HG03571 (cell line): Measurements from ENCODE around the gene CUBN.

Experiments used
- ATAC-seq: cut with Tn5 transposase; IDR thresholded peaks from one replicate; pipeline ENCODE4 v1.9.1; 2021; ENCODE audit not compliant: unreplicated experiment

The CUBN gene

DNA sequence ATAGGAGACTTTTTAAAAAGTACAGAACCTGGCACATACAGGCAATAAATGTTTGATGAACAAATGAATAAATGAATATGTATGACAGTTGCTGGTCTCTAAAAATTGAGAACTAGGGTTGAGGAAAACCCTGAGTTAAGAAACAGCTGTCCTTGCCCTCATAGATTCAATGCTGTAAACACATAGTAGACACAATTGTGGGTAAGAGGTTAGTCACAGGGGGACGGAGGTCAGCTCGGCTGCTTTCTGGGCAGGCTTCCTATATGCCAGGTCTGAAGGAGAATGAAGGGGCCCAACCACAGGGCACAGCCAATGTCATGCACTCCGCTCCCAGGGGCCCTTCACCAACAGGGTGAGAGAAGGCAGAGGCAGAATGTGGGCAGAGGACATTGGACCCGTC is 169.1 kb downstream of the CUBN start:
- ATAC-seq = no peak

DNA sequence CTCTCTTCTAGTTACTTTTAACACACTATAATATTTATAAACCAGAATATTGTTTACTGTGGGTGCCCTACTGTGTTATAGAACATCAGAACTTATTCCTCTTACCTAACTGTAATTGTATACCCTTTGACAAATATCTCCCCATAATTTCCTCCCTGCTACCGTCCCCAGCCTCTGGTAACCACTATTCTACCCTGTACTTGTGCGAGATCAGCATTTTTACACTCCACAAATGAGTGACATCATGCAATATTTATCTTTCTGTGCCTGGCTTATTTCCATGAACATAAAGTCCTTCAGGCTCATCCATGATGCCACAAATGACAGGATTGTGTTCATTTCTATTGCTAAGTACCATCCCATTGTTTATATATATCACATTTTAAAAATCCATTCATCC is 172.6 kb downstream of the CUBN start:
- ATAC-seq = no peak

DNA sequence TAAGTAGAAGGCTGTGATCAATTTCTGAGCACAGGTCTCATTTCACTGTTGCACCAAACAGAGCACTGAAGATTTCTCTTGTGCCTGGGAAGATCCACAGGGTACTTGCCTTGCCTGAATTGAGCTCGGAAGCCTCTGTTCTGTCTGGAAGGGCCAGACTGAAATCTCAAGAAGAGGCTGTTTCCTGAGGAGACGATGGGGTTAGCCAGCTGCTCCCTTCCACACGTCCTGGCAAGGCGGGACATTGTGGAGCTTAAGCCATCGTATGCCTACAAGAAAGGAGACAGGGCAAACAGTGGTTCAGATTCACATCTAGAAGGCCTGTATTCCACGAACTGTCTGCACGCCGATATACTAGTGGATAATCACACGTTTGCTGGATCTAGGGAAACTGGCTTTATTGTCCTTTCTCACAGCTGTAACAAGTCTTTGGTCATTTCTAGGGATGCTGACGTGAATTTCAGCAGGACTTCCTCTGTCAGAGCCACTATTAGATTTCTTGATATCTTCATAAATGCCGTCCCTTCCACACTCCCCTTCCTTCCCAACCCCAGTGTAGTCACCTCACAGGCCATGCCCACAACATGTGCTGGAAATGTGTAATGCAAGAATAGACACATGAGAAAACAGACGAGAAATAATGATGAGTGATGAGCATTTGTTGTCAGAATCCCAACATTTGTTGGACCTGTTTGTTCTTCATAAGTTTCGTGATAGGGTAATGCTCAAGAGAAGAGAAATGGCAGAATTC is 175.2 kb downstream of the CUBN start:
- no peak for ATAC-seq

DNA sequence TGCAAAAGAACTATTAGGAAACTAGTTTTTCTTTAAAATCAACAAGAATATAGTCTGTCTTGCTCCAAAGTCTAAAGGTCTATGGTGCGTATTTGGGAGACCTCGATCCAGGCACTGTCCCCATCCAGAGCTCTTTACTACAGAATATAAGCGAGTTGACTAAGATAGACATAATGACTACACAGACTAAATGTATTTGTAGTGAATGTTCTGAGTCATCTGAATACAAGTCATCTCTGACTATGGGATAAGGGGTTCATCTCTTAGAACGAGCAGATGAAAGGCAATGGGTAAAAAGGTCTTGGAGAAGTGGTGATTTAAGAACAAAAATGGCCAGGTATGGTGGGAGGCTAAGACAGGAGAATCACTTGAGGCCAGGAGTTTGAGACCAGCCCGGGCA is 176.3 kb downstream of the CUBN start:
- no peak for ATAC-seq

DNA sequence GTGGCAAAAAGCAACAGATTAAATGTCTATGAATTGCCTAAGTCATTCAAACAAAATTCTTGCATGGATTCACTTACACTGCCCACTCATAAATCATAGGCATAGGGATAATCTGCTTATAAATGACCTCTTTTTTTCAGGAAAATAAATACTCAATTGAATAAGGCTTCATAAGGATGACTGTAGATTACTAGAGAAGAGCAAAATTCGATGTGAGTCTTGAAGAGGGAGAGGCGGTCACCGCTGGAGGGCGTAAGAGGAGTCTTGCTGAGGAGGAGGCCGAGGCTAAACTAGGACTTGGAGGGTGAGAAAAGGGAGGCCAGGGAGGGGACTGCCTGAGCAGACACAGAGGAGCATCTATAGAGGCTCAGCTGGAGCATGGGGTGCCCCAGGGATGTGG is 177.0 kb downstream of the CUBN start:
- no peak for ATAC-seq

DNA sequence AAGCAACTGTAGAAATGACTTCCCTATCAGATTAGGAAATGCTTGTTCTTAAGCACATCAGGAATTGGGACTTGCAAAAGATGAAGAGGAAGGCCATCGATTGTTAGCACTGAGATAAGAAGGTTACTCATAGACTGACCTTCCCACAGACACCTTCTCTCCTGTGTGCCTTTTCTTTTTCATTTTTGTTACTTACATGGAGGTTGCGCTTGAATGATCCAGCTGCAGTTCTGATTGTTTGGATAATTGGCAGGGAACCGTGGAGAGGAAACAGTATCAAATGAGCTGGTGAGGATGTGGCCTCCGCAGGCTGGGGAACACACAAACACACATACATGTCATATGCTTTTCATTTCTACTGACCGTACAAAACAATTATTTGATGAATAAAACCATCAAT is 177.5 kb downstream of the CUBN start:
- ATAC-seq = no peak

DNA sequence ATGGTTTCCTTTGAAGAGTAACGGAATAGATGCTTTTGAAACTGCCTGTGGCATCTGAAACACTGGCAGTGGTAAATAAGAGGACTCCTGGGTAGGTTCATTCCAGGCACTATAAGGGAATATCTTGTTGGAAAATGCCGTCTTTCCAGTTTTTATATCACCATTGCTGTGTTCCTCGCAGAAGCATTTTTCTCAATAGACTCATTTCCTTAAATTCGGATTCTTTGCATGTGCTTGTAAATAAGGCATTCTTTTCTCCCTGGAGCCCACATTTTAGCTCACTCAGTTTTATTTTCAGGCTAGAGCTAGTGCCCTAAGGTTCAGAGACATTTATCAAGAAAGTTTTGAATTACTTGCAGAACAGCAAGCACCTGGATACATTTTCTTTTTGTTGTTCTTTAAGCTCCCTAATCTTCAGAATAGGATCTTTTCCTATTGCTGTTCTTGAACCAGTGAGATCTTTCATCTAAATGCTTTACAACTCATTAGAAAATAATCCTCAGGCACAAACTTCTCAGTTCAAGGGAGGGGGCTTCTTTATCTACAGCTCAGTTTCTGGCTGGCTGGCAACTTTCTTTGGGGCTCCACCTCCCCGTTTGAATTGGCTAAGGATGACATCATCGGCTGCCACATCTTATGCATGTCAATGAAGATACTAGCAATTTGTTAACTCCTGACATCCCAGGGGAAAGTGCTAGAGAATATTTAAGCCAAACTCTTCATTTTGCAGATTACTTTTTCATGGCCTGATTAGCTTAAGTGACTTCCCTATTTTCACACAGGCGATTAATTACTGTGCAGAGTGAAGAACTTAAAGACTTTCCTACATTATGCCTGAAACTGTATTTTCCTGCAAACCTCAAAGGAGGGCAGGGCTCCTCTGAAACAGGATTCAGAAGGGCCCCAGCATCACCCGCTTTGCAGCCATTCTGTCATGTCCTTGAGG is 178.7 kb downstream of the CUBN start:
- ATAC-seq = no peak

DNA sequence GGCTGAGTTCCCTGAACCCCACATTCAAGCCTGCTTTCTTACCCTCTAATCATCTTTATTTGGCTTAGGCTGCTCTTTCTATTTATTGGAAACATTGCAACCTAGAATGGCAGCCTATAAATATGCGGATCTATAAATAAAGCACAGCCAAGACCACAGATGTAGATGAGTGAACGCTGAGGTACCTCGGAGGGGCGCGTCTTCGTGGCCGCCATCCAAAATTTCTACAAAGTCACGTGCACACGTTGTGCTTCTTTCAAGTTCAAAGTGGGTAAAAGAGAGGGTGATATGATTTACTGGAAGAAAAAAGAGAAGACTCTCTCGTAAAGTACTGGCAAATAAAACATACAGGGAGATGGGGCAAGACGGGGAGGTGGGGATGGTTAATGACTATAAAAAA is 179.8 kb downstream of the CUBN start:
- ATAC-seq = no peak

DNA sequence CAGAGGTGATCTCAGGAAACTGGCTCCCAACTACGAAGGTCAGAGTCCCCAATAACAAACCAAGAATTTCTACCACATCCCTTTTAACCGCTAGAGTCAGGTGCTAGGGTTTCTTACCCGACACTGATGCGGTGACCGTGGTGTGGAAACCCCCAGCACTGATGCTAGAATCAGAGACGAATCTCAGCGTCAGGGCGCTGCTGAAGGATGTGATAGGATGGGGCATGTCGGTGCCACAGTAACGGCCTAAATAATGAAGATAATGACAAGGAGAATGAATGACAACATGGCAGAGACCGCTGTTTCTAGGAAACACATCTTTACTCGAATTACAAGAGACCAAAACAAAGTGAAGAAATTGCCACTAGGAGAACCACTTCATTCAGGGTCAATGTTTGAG is 181.2 kb downstream of the CUBN start:
- no peak for ATAC-seq

DNA sequence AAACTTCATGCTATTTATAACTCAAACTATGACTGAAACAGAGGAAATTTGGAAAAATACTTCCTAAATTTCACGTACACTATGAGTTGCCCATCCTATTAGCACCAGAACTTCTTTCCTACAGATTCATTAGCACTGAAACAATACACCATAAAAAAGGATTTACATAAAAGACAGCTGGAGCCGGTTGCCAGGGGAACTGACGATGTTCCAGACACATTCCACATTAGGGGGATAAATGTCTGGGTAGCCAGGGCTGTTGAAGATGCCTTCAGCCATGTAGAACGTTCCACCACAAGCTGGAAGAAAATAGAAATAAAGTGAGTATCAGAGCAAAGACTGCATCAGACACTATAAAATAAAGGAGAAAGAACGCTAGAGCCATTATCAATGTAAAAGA is 182.5 kb downstream of the CUBN start:
- no peak for ATAC-seq

DNA sequence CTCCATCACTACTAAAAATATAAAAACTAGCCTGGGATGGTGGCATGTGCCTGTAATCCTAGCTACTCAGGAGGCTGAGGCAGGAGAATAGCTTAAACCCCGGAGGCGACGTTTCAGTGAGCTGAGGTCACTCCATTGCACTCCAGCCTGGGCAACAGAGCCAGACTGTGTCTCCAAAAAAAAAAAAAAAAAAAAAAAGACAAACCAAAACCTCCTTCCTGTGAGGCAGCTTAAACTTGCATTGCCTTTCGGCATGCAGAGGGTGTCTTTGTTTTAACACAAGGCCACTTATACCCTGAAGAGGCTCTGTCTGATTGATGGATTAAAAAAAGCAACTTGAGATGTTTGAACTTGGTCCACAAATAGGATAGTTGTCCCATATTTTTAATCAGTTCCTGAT is 184.0 kb downstream of the CUBN start:
- ATAC-seq = no peak

DNA sequence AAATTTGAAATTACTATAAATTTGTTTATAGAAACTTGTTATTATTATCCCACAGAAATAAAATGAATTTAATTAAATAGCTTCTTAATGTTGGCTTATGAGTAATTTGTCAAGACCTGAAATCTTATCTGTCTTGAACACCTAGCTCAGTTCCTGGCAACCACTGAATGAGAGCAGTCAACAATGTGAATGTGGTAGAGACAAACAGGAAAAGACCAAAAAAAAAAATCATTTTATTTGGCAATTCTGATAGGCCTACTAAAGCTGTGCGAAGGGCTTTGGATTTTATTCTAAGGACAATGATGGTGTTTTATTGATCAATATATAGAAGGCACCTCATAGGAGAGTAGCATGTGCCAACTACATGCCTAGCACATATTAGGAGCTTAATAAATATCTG is 184.6 kb downstream of the CUBN start:
- no peak for ATAC-seq

DNA sequence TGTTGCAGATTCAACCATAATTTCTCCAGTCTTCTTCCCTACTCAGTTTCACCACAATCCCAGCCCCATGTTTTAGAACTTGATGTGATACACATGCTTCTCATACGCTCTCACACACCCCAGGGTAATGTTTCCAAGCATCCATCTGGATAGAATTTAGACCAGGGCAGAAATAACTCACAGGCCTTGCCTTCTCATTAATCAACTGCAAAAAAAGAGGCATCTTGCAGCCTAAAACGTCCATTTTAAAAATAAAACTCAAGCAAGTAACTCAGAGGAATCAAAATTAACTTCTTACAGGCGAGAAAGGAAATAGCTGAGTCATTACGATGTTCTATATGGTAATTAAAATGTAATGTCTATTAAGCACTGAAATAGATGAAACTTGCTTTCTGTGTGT is 185.2 kb downstream of the CUBN start:
- no peak for ATAC-seq

DNA sequence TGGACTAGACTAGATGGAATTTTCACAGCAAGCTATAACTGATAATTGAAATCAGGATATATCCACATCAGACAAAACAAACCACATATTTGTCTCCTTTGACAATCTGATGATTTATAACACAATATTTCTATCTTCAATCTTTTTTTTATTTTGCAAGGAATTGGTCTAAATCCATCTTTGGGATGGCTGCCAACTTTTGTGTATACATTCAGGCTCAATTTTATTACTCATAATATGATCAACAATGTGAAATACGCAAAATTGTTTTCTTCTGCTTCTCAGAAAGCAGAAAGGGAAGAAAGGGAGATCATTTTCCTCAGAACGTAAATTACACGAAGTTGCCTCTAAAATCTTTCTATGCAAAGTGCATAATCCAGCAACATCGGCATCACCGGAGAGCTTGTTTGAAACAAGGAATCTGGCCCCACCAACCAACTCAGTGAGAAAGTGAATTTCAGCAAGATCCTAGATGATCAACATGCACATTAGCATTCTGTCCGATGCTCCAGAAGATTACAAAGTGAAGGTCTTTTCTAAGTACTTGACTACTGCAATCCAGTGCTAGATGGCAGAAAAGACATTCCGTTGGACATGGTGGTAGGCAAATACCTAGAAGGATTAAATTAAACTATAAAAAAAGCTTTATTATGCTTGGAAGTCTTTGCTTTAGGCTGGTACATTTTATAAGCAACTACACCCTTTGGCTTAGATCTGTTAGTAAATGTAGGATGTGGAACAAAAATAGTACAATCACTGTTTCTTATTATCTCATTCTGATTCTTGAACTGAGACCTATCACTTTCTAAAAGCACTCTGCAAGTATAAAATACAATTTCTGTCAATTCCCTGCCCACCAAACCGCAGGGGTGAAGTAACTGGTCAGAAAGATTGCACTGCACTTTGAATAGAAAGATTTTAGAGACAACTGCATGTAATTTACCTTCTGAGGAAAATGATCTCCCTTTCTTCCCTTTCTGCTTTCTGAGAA is 186.0 kb downstream of the CUBN start:
- ATAC-seq = no peak

DNA sequence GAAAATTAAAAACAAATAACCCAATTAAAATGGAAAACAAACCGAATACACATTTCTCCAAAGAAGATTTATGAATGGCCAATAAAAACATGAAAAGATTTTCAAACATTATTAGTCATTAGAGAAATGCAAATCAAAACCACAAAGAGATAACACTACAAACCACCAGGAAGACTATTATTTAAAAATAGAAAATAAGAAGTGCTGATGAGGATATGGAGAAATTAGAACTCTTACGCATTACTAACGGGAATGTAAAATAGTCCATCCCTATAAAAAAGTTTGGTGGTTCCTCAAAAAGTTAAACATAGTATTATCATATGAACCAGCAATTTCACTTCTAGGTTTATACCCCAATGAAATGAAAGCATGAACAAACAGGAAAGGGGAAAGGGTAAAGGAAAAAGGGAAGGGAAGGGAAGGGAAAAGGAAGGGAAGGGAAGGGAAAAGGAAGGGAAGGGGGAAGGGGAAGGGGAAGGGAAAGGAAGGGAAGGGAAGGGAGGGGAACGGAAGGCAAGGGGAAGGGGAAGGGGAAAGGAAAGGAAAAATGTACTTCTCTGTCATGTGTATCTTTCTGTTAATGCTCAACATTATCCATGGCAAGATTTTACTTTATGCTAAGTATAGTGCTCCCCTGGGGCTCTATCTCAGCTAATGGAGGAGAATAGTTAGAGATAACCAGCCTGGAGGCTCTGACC is 187.1 kb downstream of the CUBN start:
- ATAC-seq = no peak

DNA sequence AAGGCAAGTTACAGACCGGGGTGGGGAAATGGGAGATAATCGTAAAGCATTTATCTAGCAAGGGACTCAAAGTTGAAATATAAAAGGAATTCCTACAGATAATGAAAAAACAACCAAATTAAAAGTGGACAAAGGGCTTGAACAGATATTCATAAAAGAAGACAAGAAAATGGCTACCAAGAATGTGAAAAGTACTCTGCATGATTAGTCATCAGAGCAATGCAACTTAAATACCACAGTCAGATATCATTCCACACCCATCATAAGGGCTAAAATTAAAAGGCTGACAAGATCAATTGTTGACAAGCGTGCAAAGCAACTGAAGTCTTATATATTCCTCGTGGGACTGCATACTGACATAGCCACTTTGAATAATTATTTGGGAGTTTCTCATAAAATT is 187.7 kb downstream of the CUBN start:
- no peak for ATAC-seq

DNA sequence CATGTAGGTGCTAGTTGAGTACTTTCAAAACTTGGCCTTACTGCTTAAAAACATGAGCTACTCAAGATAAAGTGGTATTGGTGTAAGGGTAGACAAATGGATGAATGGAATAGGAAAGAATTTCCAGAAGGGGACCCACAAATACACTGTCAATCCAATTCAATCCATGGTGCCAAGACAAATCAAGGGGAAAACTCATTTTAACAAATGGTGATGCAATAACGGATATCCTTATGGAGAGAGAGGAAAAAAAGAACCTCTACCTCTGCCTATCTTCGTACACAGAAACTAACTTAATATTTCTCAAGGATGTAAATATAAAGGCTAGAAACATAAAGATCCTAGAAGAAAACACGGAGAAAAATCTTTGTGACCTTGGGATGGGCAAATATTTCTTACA is 188.5 kb downstream of the CUBN start:
- no peak for ATAC-seq

DNA sequence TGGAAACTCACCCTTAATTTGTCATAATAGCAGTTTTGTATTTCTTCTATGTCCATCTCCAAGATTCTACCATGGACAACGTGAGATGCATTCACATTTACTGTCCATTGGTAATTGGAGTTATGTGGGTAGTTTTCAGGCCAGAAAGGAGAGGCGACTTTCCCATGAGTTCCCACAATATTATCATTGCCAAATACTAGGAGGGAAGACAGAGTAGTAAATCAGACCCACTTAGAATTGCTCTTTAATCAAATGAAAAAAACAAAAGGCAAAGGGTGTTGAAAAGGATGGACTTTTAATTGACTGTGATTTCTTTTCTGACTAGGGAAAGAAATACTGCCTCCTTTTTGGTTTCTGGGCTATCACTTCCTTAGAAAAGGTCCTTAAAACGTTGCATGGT is 190.7 kb downstream of the CUBN start:
- ATAC-seq = no peak

DNA sequence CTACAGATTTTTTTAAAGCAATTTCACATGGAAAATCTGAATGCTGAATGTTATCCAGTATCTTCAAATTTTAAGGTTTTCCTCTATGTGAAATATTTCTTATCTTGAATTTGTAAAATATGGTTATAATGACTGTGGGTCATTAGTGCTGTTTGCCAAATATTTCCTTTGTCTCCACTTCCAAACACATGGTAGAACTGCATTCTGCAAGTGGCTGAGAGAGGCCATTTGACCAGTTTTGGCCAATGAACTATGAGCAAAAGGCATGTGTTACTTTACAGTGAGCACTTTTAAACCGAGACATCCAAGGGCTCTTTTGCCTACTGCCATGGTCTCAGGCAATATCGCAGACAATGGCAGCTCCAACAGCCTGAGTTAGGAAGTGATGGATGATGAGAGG is 195.2 kb downstream of the CUBN start:
- ATAC-seq = no peak

DNA sequence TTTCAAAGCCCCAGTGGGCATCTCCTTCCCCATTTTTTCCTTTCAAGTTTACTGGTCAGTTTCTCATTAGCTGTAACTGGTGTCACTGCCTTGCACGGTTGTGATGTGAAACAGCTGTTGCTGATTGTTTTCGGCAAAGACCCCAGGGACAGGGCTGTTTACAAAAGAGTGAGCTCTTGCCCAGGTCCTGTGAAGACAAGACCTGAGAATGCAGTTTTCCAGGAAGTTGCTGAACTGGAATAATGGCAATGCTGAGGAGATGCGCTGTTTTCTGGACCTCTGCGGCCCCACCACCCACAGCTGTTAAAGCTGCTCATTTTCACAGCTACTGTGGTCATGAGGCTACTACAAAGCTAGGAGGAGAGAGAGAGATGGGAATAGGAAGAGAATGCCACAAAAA is 195.8 kb downstream of the CUBN start:
- no peak for ATAC-seq

DNA sequence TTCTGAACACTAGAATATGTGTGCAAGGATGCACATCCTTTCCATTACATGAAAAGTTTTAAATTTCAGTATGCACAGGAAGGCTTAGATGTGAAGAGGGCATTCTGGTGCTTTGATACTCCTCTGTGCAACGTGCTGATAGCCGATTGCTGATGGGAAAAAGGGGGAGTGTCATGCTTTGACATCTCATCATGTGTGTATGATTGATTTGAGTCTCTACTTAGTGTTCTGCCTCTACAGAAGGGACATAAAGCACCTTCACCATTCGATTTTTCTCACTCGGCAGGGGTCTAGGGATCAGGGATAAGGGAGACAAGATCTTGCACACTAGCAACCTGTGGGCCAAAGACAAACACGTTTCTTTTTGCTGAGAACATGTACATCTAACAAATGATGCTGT is 197.7 kb downstream of the CUBN start:
- no peak for ATAC-seq
